Psoas muscle (tissue), 8 donors: ENCODE measurements around the gene DOP1A. TPM values are rescaled to one million over a fixed set of nuclear protein-coding genes. Genes with fewer than 3 reads are reported as not detected.
A peak's percentile ranks its signal among the peaks of the same experiment; 100 is the strongest.

Experiments used
- ATAC-seq, 4 donors: fragments of 200-7000 bp; cut with Tn5 transposase; one replicate each; pipeline ENCODE4 v1.9.1; 2020; ENCODE audit warnings: moderate library complexity in 3 of 4, mild to moderate bottlenecking in 2 of 4
- DNase-seq, 2 donors: peaks; one replicate each; pipeline ENCODE4 v3.0.0-alpha.2; 2020
- H3K27ac ChIP-seq: fragments of 200-600 bp; one replicate; pipeline ENCODE4 v1.8.0; 2022
- H3K27me3 ChIP-seq, 3 donors: fragments of 200-600 bp in 1 of 3; one replicate each; pipeline versions ENCODE4 v1.6.1 to v1.8.0; 2013 to 2022; ENCODE audit warnings: low read length in 2 of 3, mild to moderate bottlenecking in 2 of 3, moderate library complexity in 1 of 3; ENCODE audit not compliant: insufficient read depth in 3 of 3
- H3K36me3 ChIP-seq, 2 donors: fragments of 200-600 bp in 1 of 2; one replicate each; pipeline versions ENCODE4 v1.6.1 to v1.8.0; 2013 to 2022; ENCODE audit warnings: low read depth in 1 of 2, mild to moderate bottlenecking in 1 of 2, moderate library complexity in 1 of 2; ENCODE audit not compliant: insufficient read depth in 1 of 2
- H3K4me1 ChIP-seq: fragments of 200-600 bp; one replicate; pipeline ENCODE4 v1.8.0; 2022
- H3K4me3 ChIP-seq: fragments of 200-600 bp; one replicate; pipeline ENCODE4 v1.8.0; 2022; ENCODE audit warnings: mild to moderate bottlenecking
- H3K9me3 ChIP-seq: fragments of 200-600 bp; one replicate; pipeline ENCODE4 v1.8.0; 2022
- CTCF ChIP-seq: fragments of 200-600 bp; IDR thresholded peaks from one replicate; pipeline ENCODE4 v1.8.0; 2022; ENCODE audit warnings: antibody characterized with exemption
- WGBS, 3 donors: extraction: QIAGEN DNeasy Blood & Tissue Kit; methylation state at CpG; one replicate each; pipeline versions ENCODE4 v1.1.6 to v1.1.7; 2013; 5-methylcytosine and 5-hydroxymethylcytosine counted together
- intact Hi-C, 2 donors: fragments of 100-400 bp; cut with DNase I; formaldehyde crosslinking; loops; one replicate each; pipeline versions ENCODE4 v1.11.0 to v1.14.2; 2022
- long read RNA-seq, 2 donors: library from polyadenylated mRNA; unstranded; transcript quantifications; one replicate each; pipeline ENCODE4 v2.0.0, GENCODE V29; 2021
- polyA plus RNA-seq, 3 donors: library from polyadenylated mRNA; stranded (reverse); fragments of 200-250 nt; gene quantifications; one replicate each; pipeline ENCODE4 v1.2.3, GENCODE V29; 2013
- total RNA-seq, 4 donors: library from RNA; stranded (reverse); fragmentation: NEBNext Ultra II Directional in 2 of 4; extraction: Animal tissue kit (Norgen Biotek cat#: 25700) in 2 of 4; gene quantifications; one replicate each; pipeline versions ENCODE4 v1.2.1 to v1.2.4, GENCODE V29; 2021 to 2023
- donor health status: healthy with polysubstance abuse.
- donor health status: DM: no; HTN: no; CAD: no; lungs with moderate emphysema.
- donor health status: Bipolar disorder and iron deficiency.
- donor health status: healthy.
- donor health status: DM: yes; HTN: yes; CAD: no.
- donor health status: DM: no; HTN: no; CAD: no.
- donor health status: DM: no; HTN: no; CAD: no.
- donor health status: DM: yes; HTN: yes; CAD: no.

The DOP1A gene
- total RNA-seq = 10 to 100 TPM; 12.7 to 14.0 (median 13.8) TPM
- polyA plus RNA-seq = 1 to 10 TPM; 2.1 to 7.5 (median 3.2) TPM
- long read RNA-seq, donor 1, partial matches to known transcripts = 0 of 5 reads
- long read RNA-seq, donor 1, other reads (novel, unspliced or antisense) = 5 of 5 reads
- long read RNA-seq, donor 2, partial matches to known transcripts = 2 of 8 reads
- long read RNA-seq, donor 2, other reads (novel, unspliced or antisense) = 6 of 8 reads

- peak; percentile 99 for TF ChIP-seq CTCF
- H3K4me1 ChIP-seq = peaks cover 42% of the 10 kb centered on the region
- ATAC-seq = peak; percentile 94 to 96 (median 95)
- intact Hi-C loops = loop anchor here in 1 of 2 donors (2.0 to 10.0 kb wide), 5 partner anchors 45 to 797 kb away; partner anchors contain the start of genes PGM3 and RWDD2A
- no peaks in the 10 kb centered on the region for H3K36me3 ChIP-seq
- WGBS, 3 donors = 1% methylated on average over 69 to 78 of the region's 78 CpGs
- H3K27ac ChIP-seq = peak within 1 kb of the TSS; percentile 88
- H3K9me3 ChIP-seq = no peaks in the 10 kb centered on the region
- H3K4me3 ChIP-seq = peak within 1 kb of the TSS; percentile 88
- peak; percentile 96 to 98 for DNase-seq
- no peaks in the 10 kb centered on the region for H3K27me3 ChIP-seq
Measured at GRCh38 chr6:83067448-83068439, at the start of gene DOP1A. TSS of gene DOP1A (plus strand) at chr6:83067671. CDS start at chr6:83096978, 29,307 bp downstream.

- WGBS, 3 donors = 90 to 95% (median 93%) methylated on average over 4 of the region's 4 CpGs
- Histone ChIP-seq H3K36me3 (peaks cover 2 to 42% of the 10 kb centered on the region in 2 donors), H3K9me3 (peaks cover 7% of the 10 kb centered on the region), H3K27ac (no peak overlapping the region), H3K4me3 (no peak overlapping the region), H3K4me1 (no peaks in the 10 kb centered on the region), H3K27me3 (no peaks in the 10 kb centered on the region)
- TF ChIP-seq CTCF = no peak
- no peak for ATAC-seq
- intact Hi-C loops = no loop called here
- DNase-seq = no peak
Measured at GRCh38 chr6:83019741-83020140, 47.7 kb upstream of the DOP1A start.

- H3K36me3 ChIP-seq = peaks cover 0 to 16% of the 10 kb centered on the region in 2 donors
- no peak for DNase-seq
- no peak for TF ChIP-seq CTCF
- ATAC-seq = no peak
- no peak overlapping the region for H3K27ac ChIP-seq
- no peaks in the 10 kb centered on the region for H3K9me3 ChIP-seq
- intact Hi-C loops = no loop called here
- H3K27me3 ChIP-seq = no peaks in the 10 kb centered on the region
- 98 to 99% (median 99%) methylated on average over 6 of the region's 6 CpGs for WGBS, 3 donors
- no peak overlapping the region for H3K4me3 ChIP-seq
- H3K4me1 ChIP-seq = no peaks in the 10 kb centered on the region
Measured at GRCh38 chr6:83031689-83032088, 35.8 kb upstream of the DOP1A start.

- intact Hi-C loops = no loop called here
- Histone ChIP-seq H3K4me1 (no peaks in the 10 kb centered on the region), H3K36me3 (peaks cover 0 to 5% of the 10 kb centered on the region in 2 donors), H3K27ac (no peak overlapping the region), H3K27me3 (no peaks in the 10 kb centered on the region), H3K4me3 (no peak overlapping the region), H3K9me3 (no peaks in the 10 kb centered on the region)
- WGBS, 3 donors = 92 to 98% (median 97%) methylated on average over 2 of the region's 2 CpGs
- DNase-seq = no peak
- ATAC-seq = no peak
- TF ChIP-seq CTCF = no peak
Measured at GRCh38 chr6:83038246-83038645, 29.2 kb upstream of the DOP1A start.
